ENCODE data around the gene CFAP299. TPM values are rescaled to one million over a fixed set of nuclear protein-coding genes. Genes with fewer than 3 reads are reported as not detected.

Gene CFAP299
- total RNA-seq, 1 donor from 2014 or later = not detected

GRCh38 chr4:80301884-80302283, 33.6 kb upstream of the CFAP299 start:
- Histone ChIP-seq H3K4me3 (no peak overlapping the region), H3K4me1 (no peaks in the 10 kb centered on the region), H3K9me3 (replicated peaks) (no peaks in the 10 kb centered on the region), H3K27ac (replicated peaks) (no peak overlapping the region), H3K36me3 (no peaks in the 10 kb centered on the region), H3K27me3 (ENCODE audit: low read depth) (no peaks in the 10 kb centered on the region)
- TF ChIP-seq, protein P1, sequence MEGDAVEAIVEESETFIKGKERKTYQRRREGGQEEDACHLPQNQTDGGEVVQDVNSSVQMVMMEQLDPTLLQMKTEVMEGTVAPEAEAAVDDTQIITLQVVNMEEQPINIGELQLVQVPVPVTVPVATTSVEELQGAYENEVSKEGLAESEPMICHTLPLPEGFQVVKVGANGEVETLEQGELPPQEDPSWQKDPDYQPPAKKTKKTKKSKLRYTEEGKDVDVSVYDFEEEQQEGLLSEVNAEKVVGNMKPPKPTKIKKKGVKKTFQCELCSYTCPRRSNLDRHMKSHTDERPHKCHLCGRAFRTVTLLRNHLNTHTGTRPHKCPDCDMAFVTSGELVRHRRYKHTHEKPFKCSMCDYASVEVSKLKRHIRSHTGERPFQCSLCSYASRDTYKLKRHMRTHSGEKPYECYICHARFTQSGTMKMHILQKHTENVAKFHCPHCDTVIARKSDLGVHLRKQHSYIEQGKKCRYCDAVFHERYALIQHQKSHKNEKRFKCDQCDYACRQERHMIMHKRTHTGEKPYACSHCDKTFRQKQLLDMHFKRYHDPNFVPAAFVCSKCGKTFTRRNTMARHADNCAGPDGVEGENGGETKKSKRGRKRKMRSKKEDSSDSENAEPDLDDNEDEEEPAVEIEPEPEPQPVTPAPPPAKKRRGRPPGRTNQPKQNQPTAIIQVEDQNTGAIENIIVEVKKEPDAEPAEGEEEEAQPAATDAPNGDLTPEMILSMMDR (IDR thresholded peaks at IDR 0.05; ENCODE audit: borderline replicate concordance) = no peak
- DNase-seq = no peak
- intact Hi-C loops (cut with micrococcal nuclease) = no loop called here

DNA sequence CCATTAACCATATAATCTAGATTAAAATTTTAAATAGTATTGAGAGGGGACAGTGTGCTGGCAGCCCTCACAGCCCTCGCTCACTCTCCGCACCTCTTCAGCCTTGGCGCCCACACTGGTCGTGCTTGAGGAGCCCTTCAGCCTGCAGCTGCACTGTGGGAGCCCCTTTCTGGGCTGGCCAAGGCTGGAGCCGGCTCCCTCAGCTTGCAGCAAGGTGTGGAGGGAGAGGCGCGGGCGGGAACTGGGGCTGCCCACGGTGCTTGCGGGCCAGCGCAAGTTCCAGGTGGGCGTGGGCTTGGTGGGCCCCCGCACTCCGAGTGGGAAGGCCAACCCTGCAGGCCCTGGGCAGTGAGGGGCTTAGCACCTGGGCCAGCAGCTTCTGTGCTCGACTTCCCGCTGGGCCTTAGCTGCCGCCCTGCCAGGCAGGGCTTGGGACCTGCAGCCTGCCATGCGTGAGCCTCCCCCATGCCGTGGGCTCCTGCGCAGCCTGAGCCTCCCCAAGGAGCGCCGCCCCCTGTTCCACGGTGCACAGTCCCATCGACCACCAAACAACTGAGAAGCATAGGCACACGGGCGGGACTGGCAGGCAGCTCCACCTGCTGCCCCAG, 32.8 kb upstream of the CFAP299 start:
- Histone ChIP-seq H3K4me1 (no peaks in the 10 kb centered on the region), H3K27ac (replicated peaks) (no peak overlapping the region), H3K27me3 (ENCODE audit: low read depth) (peaks cover 2% of the 10 kb centered on the region), H3K4me3 (no peak overlapping the region), H3K36me3 (no peaks in the 10 kb centered on the region), H3K9me3 (replicated peaks) (no peaks in the 10 kb centered on the region)
- no peak for DNase-seq
- intact Hi-C loops (cut with micrococcal nuclease) = no loop called here
- TF ChIP-seq, protein P1 (IDR thresholded peaks at IDR 0.05; ENCODE audit: borderline replicate concordance) = no peak

GRCh38 chr4:80305466-80305865, 30.1 kb upstream of the CFAP299 start:
- Histone ChIP-seq H3K4me3 (no peak overlapping the region), H3K27me3 (ENCODE audit: low read depth) (peaks cover 19% of the 10 kb centered on the region), H3K4me1 (no peaks in the 10 kb centered on the region), H3K27ac (replicated peaks) (no peak overlapping the region), H3K9me3 (replicated peaks) (no peaks in the 10 kb centered on the region), H3K36me3 (no peaks in the 10 kb centered on the region)
- TF ChIP-seq, protein P1 (IDR thresholded peaks at IDR 0.05; ENCODE audit: borderline replicate concordance) = no peak
- intact Hi-C loops (cut with micrococcal nuclease) = no loop called here
- no peak for DNase-seq

- Histone ChIP-seq H3K27ac (replicated peaks) (no peak overlapping the region), H3K4me3 (no peak overlapping the region), H3K36me3 (no peaks in the 10 kb centered on the region), H3K27me3 (ENCODE audit: low read depth) (peaks cover 19% of the 10 kb centered on the region), H3K9me3 (replicated peaks) (no peaks in the 10 kb centered on the region), H3K4me1 (no peaks in the 10 kb centered on the region)
- intact Hi-C loops (cut with micrococcal nuclease) = no loop called here
- TF ChIP-seq, protein P1 (IDR thresholded peaks at IDR 0.05; ENCODE audit: borderline replicate concordance) = no peak
- DNase-seq = no peak
Observed at GRCh38 chr4:80306260-80306659, 29.3 kb upstream of the CFAP299 start.

DNA sequence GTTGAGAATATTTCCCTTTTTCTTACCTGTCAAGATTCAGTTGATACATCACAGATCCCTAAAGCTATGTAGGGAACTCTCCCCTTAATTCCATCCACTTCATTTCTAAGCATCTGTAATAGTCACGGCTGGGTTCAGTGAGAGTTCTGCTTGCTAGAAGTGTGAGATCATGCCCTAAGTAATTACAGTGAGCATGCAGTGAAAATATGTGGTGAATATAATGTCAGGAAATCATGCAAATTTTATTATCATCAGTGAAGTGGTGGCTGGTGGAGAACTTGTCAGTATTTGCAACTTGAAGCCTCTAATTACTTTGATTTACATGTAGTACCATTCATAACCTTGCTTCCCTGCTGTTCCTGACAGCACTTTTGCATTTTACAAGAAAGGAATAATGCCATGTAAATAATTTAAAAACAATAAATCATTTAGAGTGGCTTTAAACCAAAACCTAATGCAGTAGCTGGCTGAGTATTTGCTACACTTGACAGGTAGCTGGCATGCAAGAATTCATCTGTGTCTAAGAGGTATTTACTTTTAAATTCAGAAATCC, 28.3 kb upstream of the CFAP299 start:
- no peak overlapping the region for H3K27ac ChIP-seq (replicated peaks)

More for the DNA sequence above, 28.3 kb upstream of the CFAP299 start:
- DNase-seq = no peak
- intact Hi-C loops (cut with micrococcal nuclease) = no loop called here
- no peaks in the 10 kb centered on the region for H3K9me3 ChIP-seq (replicated peaks)
- TF ChIP-seq, protein P1 (IDR thresholded peaks at IDR 0.05; ENCODE audit: borderline replicate concordance) = no peak
- H3K36me3 ChIP-seq = no peaks in the 10 kb centered on the region
- H3K4me1 ChIP-seq = no peaks in the 10 kb centered on the region
- H3K27me3 ChIP-seq (ENCODE audit: low read depth) = peaks cover 19% of the 10 kb centered on the region
- no peak overlapping the region for H3K4me3 ChIP-seq
